H1 (cell line): ENCODE data around the gene AVPR1A. TPM values are rescaled to one million over a fixed set of nuclear protein-coding genes. Genes with fewer than 3 reads are reported as not detected.

Experiments
- CTCF ChIA-PET: fragments of 300-600 bp; sonication (Branson Sonifier 250); formaldehyde crosslinking; loops from one replicate; lab custom pipeline; 2021; ENCODE audit not compliant: partially characterized antibody; lab: Charles Lee
- POLR2A ChIA-PET: fragments of 300-600 bp; sonication (Branson Sonifier 250); formaldehyde crosslinking; loops from one replicate; lab custom pipeline; 2021; ENCODE audit warnings: inconsistent platforms; ENCODE audit not compliant: partially characterized antibody; lab: Charles Lee
- DNase-seq, 2 experiments: peaks; one replicate each; pipeline versions ENCODE4 v3.0.0 to v3.0.0-alpha.2; 2010 to 2022; ENCODE audit warnings: low spot score in 2 of 2, low read depth in 1 of 2, mixed read lengths in 1 of 2
- FAIRE-seq: peaks from 2 replicates; lab custom pipeline; 2011; peaks lifted over from hg19 to GRCh38; lab: Jason Lieb, UNC
- H2AFZ ChIP-seq: 2 replicates; pipeline ENCODE4 v1.8.1; 2012; ENCODE audit warnings: low read length, inconsistent platforms
- H2AK5ac ChIP-seq: 2 replicates; pipeline ENCODE4 v1.6.1; 2013; ENCODE audit warnings: low read depth, low read length
- H2BK120ac ChIP-seq: replicated peaks from 2 replicates; pipeline ENCODE3; 2013; ENCODE audit warnings: low read depth, low read length, inconsistent platforms
- H2BK12ac ChIP-seq: 2 replicates; pipeline ENCODE4 v1.6.1; 2013; ENCODE audit warnings: low read depth, low read length
- H2BK15ac ChIP-seq: 2 replicates; pipeline ENCODE4 v1.6.1; 2013; ENCODE audit warnings: low read length
- H2BK20ac ChIP-seq: 2 replicates; pipeline ENCODE4 v1.6.1; 2013; ENCODE audit warnings: low read length
- H2BK5ac ChIP-seq: 2 replicates; pipeline ENCODE4 v1.6.1; 2013; ENCODE audit warnings: low read depth, low read length
- H3K14ac ChIP-seq: 2 replicates; pipeline ENCODE4 v1.6.1; 2013; ENCODE audit warnings: inconsistent platforms; ENCODE audit not compliant: insufficient read length
- H3K18ac ChIP-seq: 2 replicates; pipeline ENCODE4 v1.6.1; 2013; ENCODE audit warnings: low read length; ENCODE audit errors: extremely low read depth
- H3K23ac ChIP-seq: 2 replicates; pipeline ENCODE4 v1.6.1; 2013; ENCODE audit warnings: inconsistent platforms; ENCODE audit not compliant: insufficient read length
- H3K23me2 ChIP-seq: 2 replicates; pipeline ENCODE4 v1.6.1; 2013; ENCODE audit warnings: low read depth, low read length
- H3K27ac ChIP-seq: 2 replicates; pipeline ENCODE4 v1.6.1; 2011; ENCODE audit warnings: low read depth, low read length, inconsistent platforms
- H3K27me3 ChIP-seq, 4 experiments: replicated peaks in 1 of 4; 1 replicate in 1 of 4; 2 replicates in 3 of 4; pipeline versions ENCODE4 v1.6.1 to v1.8.1; 2011 to 2013; ENCODE audit warnings: low read length in 3 of 4, mild to moderate bottlenecking in 3 of 4, inconsistent platforms in 2 of 4, mixed read lengths in 2 of 4, moderate library complexity in 1 of 4; ENCODE audit not compliant: control insufficient read depth in 3 of 4, insufficient read depth in 3 of 4; ENCODE audit errors: extremely low read depth in 1 of 4
- H3K36me3 ChIP-seq, 4 experiments: 2 replicates each; pipeline versions ENCODE4 v1.6.1 to v1.8.1; 2011 to 2013; ENCODE audit warnings: mild to moderate bottlenecking in 4 of 4, low read length in 3 of 4, moderate library complexity in 2 of 4, control low read depth in 1 of 4, inconsistent platforms in 1 of 4; ENCODE audit not compliant: insufficient read depth in 4 of 4, control insufficient read depth in 2 of 4
- H3K4ac ChIP-seq: replicated peaks from 2 replicates; pipeline ENCODE3; 2013; ENCODE audit warnings: low read length, low read depth, mixed read lengths, inconsistent platforms; ENCODE audit not compliant: insufficient read length
- H3K4me1 ChIP-seq, 4 experiments: replicated peaks in 1 of 4; 1 replicate in 1 of 4; 2 replicates in 3 of 4; pipeline versions ENCODE4 v1.6.1 to v1.8.1; 2011 to 2013; ENCODE audit warnings: low read length in 3 of 4, inconsistent platforms in 2 of 4, mixed read lengths in 1 of 4; ENCODE audit not compliant: insufficient read depth in 4 of 4, control insufficient read depth in 3 of 4
- H3K4me2 ChIP-seq, 2 experiments: 2 replicates each; pipeline versions ENCODE4 v1.6.1 to v1.8.1; 2011 to 2013; ENCODE audit warnings: low read depth in 2 of 2, low read length in 2 of 2, control low read depth in 1 of 2, inconsistent platforms in 1 of 2, mild to moderate bottlenecking in 1 of 2; ENCODE audit not compliant: insufficient read depth in 1 of 2
- H3K4me3 ChIP-seq, 4 experiments: fragments of 200-600, 300-600 bp in 1 of 4; sonication (generic), shearing (Covaris generic), sonication (Bioruptor Twin) in 1 of 4; 2 replicates each; pipeline versions ENCODE4 v1.5.1 to v1.8.1; 2011 to 2016; ENCODE audit warnings: low read length in 4 of 4, low read depth in 3 of 4, control low read depth in 2 of 4, inconsistent platforms in 2 of 4, mild to moderate bottlenecking in 2 of 4, mixed read lengths in 1 of 4, moderate library complexity in 1 of 4; ENCODE audit not compliant: insufficient read depth in 2 of 4; ENCODE audit errors: extremely low read depth in 1 of 4
- H3K56ac ChIP-seq: replicated peaks from 2 replicates; pipeline ENCODE3; 2013; ENCODE audit warnings: low read depth, mild to moderate bottlenecking, mixed read lengths, low read length, inconsistent platforms; ENCODE audit not compliant: insufficient read length
- H3K79me1 ChIP-seq: 2 replicates; pipeline ENCODE4 v1.6.1; 2013; ENCODE audit warnings: low read depth, low read length, control low read depth
- H3K79me2 ChIP-seq, 2 experiments: 2 replicates each; pipeline versions ENCODE4 v1.6.1 to v1.8.1; 2012 to 2013; ENCODE audit warnings: low read length in 2 of 2, mild to moderate bottlenecking in 2 of 2, inconsistent platforms in 1 of 2; ENCODE audit not compliant: insufficient read depth in 2 of 2, control insufficient read depth in 1 of 2
- H3K9ac ChIP-seq, 4 experiments: replicated peaks in 1 of 4; 1 replicate in 1 of 4; 2 replicates in 3 of 4; pipeline versions ENCODE4 v1.6.1 to v1.8.1; 2011 to 2013; ENCODE audit warnings: low read depth in 3 of 4, low read length in 3 of 4, control low read depth in 2 of 4, mild to moderate bottlenecking in 2 of 4, moderate library complexity in 2 of 4, inconsistent platforms in 1 of 4; ENCODE audit errors: extremely low read depth in 1 of 4
- H3K9me3 ChIP-seq, 2 experiments: 2 replicates each; pipeline versions ENCODE4 v1.6.1 to v1.8.1; 2012 to 2013; ENCODE audit warnings: mild to moderate bottlenecking in 2 of 2, moderate library complexity in 2 of 2, control low read depth in 1 of 2, inconsistent platforms in 1 of 2, low read depth in 1 of 2, low read length in 1 of 2, mixed read lengths in 1 of 2; ENCODE audit not compliant: insufficient read depth in 2 of 2
- H4K20me1 ChIP-seq, 2 experiments: replicated peaks in 1 of 2; 2 replicates each; pipeline versions ENCODE3 to v1.8.1; 2011 to 2013; ENCODE audit warnings: inconsistent platforms in 2 of 2, low read length in 2 of 2, mild to moderate bottlenecking in 1 of 2; ENCODE audit not compliant: insufficient read depth in 2 of 2, control insufficient read depth in 1 of 2
- H4K5ac ChIP-seq: 2 replicates; pipeline ENCODE4 v1.6.1; 2013; ENCODE audit warnings: low read length, low read depth, mixed read lengths, inconsistent platforms; ENCODE audit not compliant: insufficient read length
- H4K8ac ChIP-seq: 2 replicates; pipeline ENCODE4 v1.8.0; 2013; ENCODE audit warnings: mild to moderate bottlenecking, moderate library complexity, low read length, inconsistent platforms; ENCODE audit not compliant: insufficient read depth; ENCODE audit errors: extremely low read depth
- H4K91ac ChIP-seq: replicated peaks from 2 replicates; pipeline ENCODE3; 2013; ENCODE audit warnings: low read length, mixed read lengths, inconsistent platforms; ENCODE audit not compliant: insufficient read length
- GABPA ChIP-seq: IDR thresholded peaks from 2 replicates; pipeline ENCODE4 v1.6.1; 2011; ENCODE audit warnings: mild to moderate bottlenecking, low read length, moderate library complexity, borderline replicate concordance; ENCODE audit not compliant: insufficient read depth
- RFX5 ChIP-seq: IDR thresholded peaks from 2 replicates; pipeline ENCODE4 v1.6.1; 2011; ENCODE audit warnings: low read depth, low read length, improper control_type of control experiment, borderline replicate concordance
- TCF12 ChIP-seq: IDR thresholded peaks from 2 replicates; pipeline ENCODE4 v1.6.1; 2011; ENCODE audit warnings: low read depth, mild to moderate bottlenecking, low read length
- WGBS, 2 experiments: shearing (Covaris generic) in 1 of 2; methylation state at CpG; one replicate each; pipeline versions ENCODE4 v1.1.6 to v1.1.7; 2013 to 2015; ENCODE audit warnings: low lambda C conversion rate in 2 of 2, mixed read lengths in 2 of 2, inconsistent platforms in 1 of 2, low coverage in 1 of 2, missing lambda C conversion rate in 1 of 2; ENCODE audit not compliant: insufficient replicate concordance in 2 of 2, insufficient coverage in 1 of 2, insufficient read length in 1 of 2; ENCODE audit errors: extremely low coverage in 1 of 2, missing lambda C conversion rate in 1 of 2; 5-methylcytosine and 5-hydroxymethylcytosine counted together
- polyA plus RNA-seq, 7 experiments: library from polyadenylated mRNA; depleted of rRNA in 3 of 7; stranded (reverse) in 5 of 7; unstranded in 2 of 7; fragments of >200 nt in 5 of 7; fragments of 200-250 nt in 2 of 7; gene quantifications; 1 replicate in 5 of 7; 2 replicates in 1 of 7; 4 replicates in 1 of 7; pipeline versions ENCODE4 v1.2.1 to v1.2.3, GENCODE V29; 2011 to 2013; ENCODE audit warnings: missing spikeins in 2 of 7, mixed read lengths in 2 of 7
- total RNA-seq: library from RNA; stranded (reverse); fragmentation: NEBNext Ultra II Directional; extraction: Animal tissue kit (Norgen Biotek cat#: 25700); gene quantifications from 2 replicates; pipeline ENCODE4 v1.2.1, GENCODE V29; 2021

Gene AVPR1A
- total and polyA plus RNA-seq, 2 of the 8 experiments (the other 6 are each of a cell fraction or from before 2014, with no cell fraction given) = 0.14 to 0.20 TPM

DNA sequence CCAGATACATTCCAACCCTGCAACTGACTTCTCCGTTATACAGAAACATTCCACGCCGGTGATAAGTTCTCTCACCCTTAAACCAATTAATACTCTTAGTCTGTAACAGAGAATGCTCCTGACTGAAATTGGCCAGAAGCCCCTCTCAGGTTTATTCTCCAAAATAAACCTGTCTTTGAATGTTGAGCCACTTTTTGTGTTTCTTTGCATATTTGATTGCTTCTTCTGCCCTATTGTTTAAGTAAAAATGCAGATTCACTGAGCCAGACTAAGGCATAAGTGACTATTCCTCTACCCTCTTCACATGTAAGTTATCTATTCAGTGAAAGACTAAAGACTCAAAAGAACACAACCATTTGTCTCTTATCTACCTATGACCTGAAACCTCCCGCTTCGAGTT, 3.6 kb upstream of the AVPR1A start:
- no peak overlapping the region for H3K56ac ChIP-seq
- H3K27ac ChIP-seq = no peak overlapping the region
- no peak overlapping the region for H3K14ac ChIP-seq
- ChIA-PET CTCF (no interaction called here), POLR2A (no interaction called here)
- no peak overlapping the region for H3K4ac ChIP-seq
- H4K8ac ChIP-seq = no peak overlapping the region
- no peak overlapping the region for H2AFZ ChIP-seq
- H3K23me2 ChIP-seq = peaks cover 22% of the 10 kb centered on the region
- no peak overlapping the region for H2BK5ac ChIP-seq
- H2BK120ac ChIP-seq = no peak overlapping the region
- no peak overlapping the region for H2BK12ac ChIP-seq
- H2BK15ac ChIP-seq = no peak overlapping the region
- peaks cover 2 to 5% of the 10 kb centered on the region in 2 experiments for H4K20me1 ChIP-seq
- no peak overlapping the region for H2BK20ac ChIP-seq
- no peak overlapping the region for H2AK5ac ChIP-seq
- 91% methylated on average over 5 of the region's 5 CpGs; no CpG with 5 or more reads in 1 of the 2 experiments for WGBS, 2 experiments
- no peak overlapping the region for H3K23ac ChIP-seq
- H3K9ac ChIP-seq = no peak overlapping the region
- peaks cover 0 to 6% of the 10 kb centered on the region in 2 experiments; a peak in 2 of 4 replicates for H3K9me3 ChIP-seq
- H3K36me3 ChIP-seq = no peaks in the 10 kb centered on the region
- peaks cover 0 to 13% (median 9%) of the 10 kb centered on the region in 4 experiments; a peak in 5 of 7 replicates for H3K4me1 ChIP-seq
- no peak overlapping the region for H4K5ac ChIP-seq
- H3K18ac ChIP-seq = no peak overlapping the region
- H4K91ac ChIP-seq = no peak overlapping the region
- H3K4me2 ChIP-seq = no peak overlapping the region
- TF ChIP-seq TCF12 (no peak), RFX5 (no peak), GABPA (no peak)
- H3K27me3 ChIP-seq = peaks cover 12 to 24% (median 24%) of the 10 kb centered on the region in 4 experiments
- H3K4me3 ChIP-seq = no peak overlapping the region
- no peaks in the 10 kb centered on the region for H3K79me2 ChIP-seq
- no peak for FAIRE-seq
- H3K79me1 ChIP-seq = no peaks in the 10 kb centered on the region
- no peak for DNase-seq
